OCI-M2 (cell line): Measurements from ENCODE around the gene ATG13.

Experiments used
- DNase-seq: peaks from one replicate; lab custom pipeline; 2025; ENCODE audit not compliant: unreplicated experiment; lab: John Stamatoyannopoulos, UW

ATG13 gene

DNA sequence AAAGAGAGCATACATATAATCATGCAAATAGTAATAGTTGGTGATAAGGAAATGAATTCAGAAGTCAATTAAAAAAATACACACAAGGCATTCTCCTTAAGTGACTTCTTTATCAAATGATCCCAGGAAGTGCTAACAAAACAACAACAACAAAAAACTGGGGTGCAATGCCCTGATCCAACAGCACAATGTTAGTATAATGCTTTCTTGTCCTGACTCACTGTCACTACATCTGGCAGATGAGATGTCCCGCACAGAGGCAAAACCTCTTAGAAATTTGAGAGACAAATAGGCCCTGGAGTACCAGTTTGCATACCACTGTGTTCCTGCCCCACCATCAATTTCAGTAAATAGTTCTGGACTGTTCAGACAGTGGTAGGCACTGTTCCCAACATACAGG lies 12.6 kb upstream of the ATG13 start:
- no peak for DNase-seq

DNA sequence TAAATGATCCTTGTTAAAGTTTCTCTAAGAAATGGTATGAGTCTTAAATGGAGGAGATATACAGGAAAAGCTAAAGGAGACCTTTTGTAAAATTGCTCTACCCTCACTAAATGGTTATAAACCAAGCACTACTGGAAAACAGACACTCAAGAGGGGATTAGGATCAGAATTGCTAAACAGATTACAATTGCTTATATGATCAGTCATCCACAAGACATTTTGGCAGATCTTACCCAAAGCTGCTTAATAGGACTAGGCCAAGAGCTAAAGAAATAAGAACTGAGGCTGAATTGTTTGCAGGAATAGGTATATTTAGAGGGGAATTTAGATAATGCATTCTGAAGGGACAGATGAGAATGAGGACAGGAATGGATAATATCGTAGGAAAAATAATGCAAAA lies 9.8 kb upstream of the ATG13 start:
- no peak for DNase-seq

DNA sequence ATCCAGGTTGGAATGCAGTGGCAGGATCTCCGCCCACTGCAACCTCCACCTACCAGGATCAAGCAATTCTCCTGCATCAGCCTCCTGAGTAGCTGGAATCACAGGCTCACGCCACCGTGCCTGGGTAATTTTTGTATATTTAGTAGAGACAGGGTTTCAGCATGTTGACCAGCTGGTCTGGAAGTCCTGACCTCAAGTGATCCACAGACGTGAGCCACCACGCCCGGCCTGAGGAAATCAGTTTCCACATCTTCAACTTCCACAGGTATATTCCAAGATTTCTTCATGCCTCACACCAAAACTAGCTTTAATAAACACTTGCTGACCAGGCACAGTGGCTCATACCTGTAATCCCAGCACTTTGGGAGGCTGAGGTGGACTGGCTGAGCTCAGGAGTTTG lies 8.0 kb upstream of the ATG13 start:
- DNase-seq: no peak

DNA sequence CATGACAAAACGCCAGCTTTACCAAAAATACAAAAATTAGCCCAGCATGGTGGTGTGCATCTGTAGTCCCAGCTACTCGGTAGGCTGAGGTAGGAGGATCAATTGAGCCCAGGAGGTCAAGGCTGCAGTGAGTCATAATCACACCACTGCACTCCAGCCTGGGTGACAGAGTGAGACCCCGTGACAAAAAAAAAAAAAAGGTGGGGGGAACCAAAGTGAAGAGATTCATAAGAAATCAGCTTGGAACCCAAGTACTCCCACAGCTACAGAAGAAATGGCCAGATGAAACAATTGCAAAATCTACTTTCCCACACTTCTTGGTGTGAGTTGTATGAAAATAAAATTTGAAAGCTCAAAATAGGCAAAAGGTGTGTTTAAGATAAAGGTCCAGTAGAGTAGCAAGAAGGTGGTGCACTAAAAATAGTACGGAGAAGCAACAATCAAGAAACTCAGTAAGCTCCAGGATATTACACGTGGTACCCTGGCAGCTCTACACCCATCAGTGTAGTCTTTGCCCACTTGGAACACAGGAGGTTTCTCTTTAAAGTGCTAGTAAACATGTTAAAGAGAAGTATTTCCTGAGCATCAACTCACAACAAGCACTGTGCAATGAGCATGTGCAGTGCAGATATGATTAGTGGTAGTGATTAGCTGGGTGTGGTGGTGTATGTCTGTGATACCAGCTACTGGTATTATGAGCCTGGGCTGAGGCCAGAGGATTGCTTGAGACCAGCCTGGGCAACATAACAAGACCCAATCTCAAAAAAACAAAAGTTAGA lies 5.6 kb upstream of the ATG13 start:
- no peak for DNase-seq

DNA sequence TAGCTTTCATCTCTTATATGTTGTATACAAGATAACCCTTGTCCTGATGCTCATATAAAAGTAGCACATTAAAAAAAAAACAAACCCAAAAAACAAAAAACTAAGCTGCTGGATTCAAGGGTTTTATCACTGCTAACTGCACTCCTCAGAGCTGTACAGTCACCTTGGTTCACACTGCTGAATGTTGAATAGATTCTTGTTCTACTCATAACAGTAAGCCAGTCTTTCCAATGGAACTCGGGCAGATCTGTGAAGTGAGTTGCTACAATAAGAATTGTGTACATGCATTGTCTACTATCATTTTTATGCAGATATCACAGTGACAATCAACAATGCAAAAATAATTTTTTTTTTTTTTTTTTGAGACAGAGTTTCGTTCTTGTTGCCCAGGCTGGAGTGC lies 5.0 kb upstream of the ATG13 start:
- no peak for DNase-seq

DNA sequence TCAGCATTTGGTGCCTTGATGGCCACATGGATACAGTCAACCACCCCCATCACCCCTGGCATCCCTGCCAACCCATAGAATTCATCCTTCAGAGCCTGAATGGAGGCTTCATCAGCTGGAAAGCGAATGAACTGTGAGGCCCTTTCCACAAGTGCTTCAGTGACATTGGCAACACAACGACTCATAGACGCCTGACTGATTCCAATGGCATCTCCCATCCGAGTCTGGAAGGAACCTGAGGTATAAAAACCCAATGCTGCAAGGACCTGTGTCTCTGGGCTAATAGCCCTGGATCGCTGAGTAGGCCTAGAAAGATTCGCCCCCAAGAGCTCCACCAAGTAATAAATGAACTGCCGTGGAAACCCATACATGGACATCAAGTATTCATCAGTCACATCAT lies 1.6 kb upstream of the ATG13 start:
- DNase-seq: no peak

DNA sequence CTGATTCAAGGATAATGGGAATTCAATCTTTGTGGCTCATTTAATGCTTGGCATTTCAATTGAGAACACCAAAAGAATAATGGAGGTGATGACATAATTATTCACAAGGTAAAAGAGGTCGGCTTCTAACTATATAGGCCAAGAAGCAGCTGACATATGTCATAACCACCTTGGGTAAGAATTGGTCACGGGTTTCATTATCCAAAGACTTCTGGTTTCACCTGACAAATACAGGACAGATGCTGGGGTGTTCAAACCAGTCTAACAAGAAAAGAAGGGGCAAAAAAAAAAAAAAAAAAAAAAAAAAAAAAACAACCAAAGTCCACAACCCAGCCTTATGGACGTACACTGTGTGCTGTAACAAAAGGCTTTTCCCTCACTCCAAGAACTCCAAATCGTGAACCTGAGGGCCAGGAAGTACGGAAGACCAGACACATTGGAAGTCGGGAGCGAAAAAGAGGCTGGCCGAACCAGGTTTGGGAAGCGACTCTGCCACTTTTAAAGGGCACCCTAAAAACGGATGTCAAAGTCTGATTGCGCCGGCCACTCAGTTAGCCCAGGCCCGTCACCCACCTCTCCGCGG lies 711 bp upstream of the ATG13 start:
- DNase-seq: no peak

DNA sequence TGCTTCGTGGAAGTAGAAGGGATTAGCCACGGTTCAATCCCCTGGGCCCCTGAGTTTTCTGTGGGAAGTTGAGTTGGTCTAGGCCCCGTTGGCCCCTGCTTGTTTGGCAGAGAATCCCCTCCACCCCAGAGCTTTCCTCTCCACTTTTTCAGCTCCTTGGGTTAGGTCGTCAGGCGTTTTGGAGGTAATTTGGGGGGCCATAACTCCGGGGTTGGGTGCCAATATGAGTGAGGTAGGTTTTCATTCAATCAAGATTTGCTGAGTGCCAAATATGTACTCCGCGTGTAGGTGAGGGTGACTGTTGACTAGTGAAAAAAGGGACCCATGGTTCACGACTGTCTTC lies 590 bp downstream of the ATG13 start:
- DNase-seq: no peak

DNA sequence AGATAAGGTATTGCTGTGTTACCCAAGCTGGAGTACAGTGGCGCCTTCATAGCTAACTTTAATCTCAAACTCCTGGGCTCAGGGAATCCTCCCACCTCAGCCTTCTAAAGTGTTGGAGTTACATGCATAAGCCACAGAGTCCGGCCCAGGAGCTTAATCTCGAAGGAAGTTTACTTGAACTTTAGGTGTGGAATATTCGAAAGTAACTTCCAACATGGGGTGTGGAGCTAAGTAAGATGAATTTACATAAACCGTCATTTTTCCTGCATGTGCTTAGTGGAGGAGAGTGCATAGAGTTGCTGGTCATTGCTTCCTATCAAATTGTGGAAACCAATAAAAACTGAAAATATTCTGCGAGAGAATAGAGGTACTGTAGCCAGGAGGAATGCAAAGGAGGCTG lies 1.5 kb downstream of the ATG13 start:
- DNase-seq: no peak

DNA sequence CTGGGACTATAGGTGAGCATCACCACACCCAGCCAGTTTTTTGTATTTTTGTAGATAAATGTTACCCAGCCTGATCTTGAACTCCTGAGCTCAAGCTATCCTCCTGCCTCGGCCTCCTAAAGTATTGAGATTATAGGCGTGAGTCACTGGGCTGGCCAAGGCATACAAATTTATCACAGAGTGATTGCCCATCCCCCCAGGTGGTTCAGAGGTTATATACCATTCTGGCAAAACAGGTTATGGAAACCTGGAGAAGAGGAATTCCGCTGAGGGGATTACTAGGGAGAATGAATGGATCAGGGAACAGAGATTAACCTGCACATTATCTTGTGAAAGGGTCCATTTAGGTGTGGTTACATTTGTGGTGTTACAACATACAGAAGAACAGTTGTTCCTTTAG lies 8.1 kb downstream of the ATG13 start:
- no peak for DNase-seq

DNA sequence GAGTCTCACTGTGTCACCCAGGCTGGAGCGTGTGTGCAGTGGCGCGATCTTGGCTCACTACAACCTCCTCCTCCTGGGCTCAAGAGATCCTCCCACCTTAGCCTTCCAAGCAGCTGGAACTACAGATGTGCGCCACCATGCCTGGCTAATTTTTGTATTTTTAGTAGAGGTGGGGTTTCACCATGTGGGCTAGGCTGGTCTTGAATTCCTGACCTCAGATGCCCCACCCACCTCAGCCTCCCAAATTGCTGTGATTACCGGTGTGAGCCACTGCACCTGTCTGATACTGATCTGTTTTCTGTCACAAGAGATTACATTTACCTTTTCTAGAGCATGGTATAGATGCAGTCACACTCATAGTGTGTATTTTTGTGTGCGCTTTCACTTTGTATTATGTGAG lies 11.6 kb downstream of the ATG13 start:
- DNase-seq: no peak

DNA sequence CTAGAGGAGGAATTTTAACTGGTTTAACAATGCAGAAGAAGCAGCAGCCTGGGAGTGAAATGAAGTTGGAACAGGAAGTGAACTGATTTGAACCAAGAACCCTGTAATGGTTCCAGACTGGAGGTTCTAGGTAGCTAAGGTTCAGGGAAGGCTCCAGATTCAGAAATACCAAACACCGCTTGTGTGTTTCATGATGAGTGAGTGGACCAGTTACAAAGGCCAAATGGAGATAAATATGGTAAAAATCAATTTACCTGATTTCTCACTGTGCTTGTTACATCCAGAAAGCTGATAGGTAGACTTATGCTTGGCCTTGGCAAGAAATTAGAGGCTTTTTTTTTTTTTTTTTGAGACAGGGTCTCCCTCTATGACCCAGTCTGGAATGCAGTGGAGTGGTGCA lies 12.9 kb downstream of the ATG13 start:
- no peak for DNase-seq

DNA sequence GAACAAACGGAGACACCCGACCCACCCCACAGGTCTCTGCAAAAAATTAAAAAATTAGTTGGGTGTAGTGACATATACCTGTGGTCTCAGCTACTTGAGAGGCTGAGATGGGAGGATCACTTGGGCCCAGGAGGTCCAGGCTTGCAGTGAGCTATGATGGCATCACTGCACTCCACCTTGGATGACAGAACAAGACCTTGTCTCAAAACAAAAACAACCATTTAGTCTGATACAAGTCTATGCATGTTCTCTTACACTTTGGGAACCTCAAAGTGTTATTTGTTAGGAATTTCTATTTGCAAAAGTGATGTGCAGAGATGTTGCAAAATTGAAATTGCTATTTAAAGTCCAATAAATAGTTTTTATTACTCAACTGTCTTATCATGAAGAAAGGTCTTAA lies 14.3 kb downstream of the ATG13 start:
- DNase-seq: no peak

DNA sequence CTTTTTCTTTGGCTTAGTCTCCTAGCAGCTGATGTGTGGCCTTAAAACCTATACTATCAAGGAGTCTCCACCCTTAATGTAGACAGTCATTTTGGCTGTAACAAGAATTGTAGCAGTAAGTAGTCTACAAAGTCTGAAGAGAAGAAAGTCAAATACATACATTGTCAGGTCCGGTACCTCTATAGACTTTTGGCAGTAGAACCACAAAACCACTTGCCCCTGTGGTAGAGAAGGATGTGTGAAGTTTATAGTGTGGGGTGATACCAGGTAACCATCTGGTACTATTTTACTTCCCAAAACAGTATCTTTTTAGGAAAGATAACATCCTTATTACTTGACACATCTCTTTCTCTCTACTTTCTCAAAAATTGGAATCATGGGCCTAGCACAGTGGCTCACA lies 15.1 kb downstream of the ATG13 start:
- no peak for DNase-seq

DNA sequence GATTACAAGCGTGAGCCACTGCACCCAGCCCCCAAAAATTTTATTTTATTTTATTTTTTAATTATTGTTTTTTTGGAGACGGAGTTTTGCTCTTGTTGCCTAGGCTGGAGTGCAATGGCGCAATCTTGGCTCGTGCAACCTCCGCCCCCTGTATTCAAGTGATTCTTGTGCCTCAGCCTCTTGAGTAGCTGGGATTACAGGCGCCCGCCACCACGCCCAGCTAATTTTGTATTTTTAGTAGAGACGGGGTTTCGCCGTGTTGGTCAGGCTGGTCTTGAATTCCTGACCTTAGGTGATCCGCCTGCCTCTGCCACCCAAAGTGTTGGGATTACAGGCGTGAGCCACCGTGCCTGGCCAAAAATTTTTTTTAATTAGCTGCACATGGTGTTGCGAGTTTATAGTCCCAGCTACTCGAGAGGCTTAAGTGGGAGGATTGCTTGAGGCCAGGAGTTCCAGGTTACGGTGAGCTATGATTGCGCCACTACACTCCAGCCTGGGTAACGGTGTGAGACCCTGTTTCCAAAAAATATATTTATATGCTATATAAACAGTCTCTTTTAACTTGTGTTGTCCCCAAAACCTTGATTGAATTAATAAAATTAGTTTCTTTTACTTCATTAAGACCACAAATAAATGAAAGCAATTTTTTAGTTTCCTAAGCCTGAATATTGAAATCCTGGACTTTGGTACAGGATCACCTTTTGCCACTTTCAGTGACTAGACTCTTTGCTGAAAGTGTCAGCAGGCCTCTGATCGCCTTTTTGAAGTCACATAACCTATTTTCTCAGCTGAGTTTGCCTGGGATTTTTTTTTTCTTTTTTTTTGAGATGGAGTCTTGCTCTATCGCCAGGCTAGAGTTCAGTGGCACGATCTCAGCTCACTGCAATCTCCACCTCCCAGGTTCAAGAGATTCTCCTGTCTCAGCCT lies 16.2 kb downstream of the ATG13 start:
- no peak for DNase-seq

DNA sequence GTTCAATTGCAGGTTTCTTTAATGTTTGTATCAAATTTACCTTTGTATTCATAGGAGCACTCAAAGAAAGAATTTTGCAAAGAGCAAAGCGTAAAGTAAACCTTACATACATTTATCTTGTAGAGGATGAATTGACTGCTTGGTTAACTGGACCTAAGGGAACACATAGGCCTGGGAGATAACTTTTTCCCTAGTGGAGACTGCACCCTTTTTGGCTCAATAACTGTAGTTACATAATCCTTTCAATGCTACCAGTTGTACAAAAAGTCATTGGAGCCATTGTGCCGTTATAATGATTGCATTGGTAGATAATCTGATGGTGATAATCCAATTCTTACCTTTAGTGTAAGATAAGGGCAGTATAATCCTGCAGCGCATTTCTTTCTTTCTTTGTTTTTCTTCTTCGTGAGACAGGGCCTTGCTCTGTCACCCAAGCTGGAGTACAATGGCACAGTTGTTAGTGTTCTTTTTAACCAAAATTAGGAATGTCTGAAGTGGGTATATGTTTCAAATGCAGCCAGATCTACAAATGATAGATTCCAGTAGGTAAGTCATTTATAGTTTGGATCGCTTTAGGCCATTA lies 18.3 kb downstream of the ATG13 start:
- DNase-seq: no peak

DNA sequence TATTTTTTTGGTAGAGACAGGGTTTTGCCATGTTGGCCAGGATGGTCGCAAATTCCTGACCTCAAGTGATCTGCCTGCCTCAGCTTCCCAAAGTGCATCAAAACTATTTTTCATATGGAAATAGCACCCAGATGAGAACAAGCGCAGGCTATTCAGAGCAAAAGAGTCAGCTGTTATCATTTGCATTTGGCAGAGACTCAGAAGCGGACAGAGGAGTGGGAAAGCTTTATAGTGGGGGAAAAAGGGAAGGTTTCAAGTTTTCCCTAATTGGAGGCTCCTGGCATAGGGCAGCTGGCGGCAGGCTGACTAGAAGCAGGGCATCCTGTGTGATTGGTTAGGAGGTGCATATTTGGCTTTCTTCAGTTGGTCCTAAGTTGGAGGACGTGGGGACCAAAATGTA lies 20.2 kb downstream of the ATG13 start:
- no peak for DNase-seq

DNA sequence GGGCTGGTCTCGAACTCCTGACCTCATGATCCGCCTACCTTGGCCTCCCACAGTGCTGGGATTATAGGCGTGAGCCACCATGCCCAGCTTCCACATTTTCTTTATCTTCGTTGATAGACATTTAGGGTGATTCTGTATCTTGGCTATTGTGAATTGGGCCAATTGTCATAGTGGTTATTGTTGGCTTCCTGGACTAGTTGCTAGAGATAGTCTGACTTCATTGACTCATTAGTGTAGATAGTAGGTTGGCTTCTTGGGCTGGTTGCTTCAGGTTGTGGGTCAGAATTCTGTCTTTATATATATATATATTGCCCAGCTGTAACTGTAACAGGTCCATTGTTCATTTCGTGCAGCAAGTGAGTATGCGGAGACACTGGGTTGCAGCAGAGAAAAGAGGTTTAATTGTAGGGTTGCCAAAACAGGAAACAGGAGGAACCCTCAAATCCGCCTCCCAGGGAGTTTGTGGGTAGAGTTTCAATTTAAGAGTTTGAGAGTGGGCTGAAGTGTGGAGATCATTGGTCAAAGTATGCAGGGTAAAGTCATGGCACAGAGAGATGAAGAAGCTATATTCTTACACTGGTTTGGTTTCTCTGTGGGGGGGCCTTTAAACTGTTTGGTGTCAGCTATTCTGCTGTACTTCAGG lies 22.0 kb downstream of the ATG13 start:
- no peak for DNase-seq

DNA sequence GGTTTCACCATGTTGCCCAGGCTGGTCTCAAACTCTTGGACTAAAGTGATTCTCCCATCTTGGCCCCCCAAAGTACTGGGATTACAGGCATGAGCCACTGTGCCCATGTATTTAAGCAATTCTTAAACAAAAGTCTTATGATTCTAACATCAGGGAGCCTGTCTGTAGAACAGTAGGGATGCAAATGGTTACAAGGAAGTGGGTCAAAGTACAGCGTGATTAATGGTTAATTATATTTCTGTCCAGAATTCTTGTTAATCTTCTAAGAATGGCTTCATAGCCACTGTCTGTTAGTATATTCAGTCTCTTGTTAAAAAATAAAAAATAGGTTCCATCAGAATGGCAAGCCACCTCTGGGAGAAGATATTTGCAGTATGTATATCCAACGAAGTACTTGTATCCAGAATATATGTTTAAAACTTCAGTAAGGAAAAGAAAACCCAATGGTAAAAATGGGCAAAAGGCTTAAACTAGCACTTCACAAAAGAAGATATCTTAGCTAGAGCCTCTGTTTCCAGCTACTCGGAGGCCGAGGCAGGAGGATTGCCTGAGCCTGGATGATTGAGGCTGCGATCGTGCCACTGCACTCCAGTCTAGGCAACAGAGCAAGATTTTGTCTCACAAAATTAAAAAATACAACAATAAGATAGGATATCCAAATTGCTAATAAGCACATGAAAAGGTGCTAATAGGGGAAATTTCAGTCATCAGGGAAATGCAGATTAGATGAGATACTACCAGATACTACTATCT lies 22.9 kb downstream of the ATG13 start:
- no peak for DNase-seq

DNA sequence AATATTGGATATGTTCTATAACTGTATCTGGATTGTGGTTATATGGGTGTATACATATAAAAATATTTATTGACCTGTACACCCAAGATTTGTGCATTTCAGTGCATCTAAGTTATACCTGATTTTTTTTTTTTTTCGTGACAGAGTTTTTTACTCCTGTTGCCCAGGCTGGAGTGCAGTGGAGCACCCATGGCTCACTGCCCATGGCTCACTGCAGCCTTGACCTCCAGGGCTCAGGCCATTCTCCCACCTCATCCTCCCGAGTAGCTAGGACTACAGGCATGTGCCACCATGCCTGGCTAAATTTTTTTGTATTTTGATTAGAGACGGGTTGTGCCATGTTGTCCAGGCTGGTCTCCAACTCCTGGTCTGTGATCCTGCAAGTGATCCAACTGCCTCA lies 24.3 kb downstream of the ATG13 start:
- no peak for DNase-seq
